ENCODE measurements around the gene DTWD1. TPM values are rescaled to one million over a fixed set of nuclear protein-coding genes. Genes with fewer than 3 reads are reported as not detected.

DTWD1 gene
- total RNA-seq, 2 experiments from 2014 or later: 21.4 to 21.9 TPM

DNA sequence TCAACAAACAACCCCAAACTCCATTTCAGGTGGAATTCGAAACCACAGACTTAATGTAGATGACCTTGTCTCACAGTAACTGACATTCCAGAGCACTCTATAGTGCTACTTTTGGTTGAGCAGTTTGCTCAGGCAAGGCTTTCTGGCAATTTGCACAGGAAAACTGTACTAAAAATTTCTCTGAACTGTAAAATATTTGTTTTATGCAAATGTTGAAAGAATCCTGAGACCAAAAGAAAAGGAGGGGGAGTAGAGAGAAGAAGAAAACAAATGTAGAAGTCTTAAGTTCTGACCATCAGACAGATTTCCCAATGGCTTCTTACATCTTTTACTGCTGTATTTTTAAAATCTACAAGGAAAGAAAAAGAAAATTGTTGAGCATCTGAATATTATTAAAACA, 53.5 kb downstream of the DTWD1 start:
- Mint-ChIP-seq H3K27me3 (peaks cover 14% of the 10 kb centered on the region), H3K27ac (no peak overlapping the region), H3K36me3 (ENCODE audit: low read depth) (no peaks in the 10 kb centered on the region), H3K4me1 (ENCODE audit: low read depth) (no peaks in the 10 kb centered on the region), H3K4me3 (no peak overlapping the region), H3K9me3 (no peaks in the 10 kb centered on the region)
- DNase-seq (no peak), ATAC-seq (no peak)
- ChIA-PET CTCF (no interaction called here), POLR2A (no interaction called here)
- intact Hi-C loops (cut with micrococcal nuclease): no loop called here
- TF ChIP-seq, protein P1, sequence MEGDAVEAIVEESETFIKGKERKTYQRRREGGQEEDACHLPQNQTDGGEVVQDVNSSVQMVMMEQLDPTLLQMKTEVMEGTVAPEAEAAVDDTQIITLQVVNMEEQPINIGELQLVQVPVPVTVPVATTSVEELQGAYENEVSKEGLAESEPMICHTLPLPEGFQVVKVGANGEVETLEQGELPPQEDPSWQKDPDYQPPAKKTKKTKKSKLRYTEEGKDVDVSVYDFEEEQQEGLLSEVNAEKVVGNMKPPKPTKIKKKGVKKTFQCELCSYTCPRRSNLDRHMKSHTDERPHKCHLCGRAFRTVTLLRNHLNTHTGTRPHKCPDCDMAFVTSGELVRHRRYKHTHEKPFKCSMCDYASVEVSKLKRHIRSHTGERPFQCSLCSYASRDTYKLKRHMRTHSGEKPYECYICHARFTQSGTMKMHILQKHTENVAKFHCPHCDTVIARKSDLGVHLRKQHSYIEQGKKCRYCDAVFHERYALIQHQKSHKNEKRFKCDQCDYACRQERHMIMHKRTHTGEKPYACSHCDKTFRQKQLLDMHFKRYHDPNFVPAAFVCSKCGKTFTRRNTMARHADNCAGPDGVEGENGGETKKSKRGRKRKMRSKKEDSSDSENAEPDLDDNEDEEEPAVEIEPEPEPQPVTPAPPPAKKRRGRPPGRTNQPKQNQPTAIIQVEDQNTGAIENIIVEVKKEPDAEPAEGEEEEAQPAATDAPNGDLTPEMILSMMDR (IDR thresholded peaks at IDR 0.05): no peak

DNA sequence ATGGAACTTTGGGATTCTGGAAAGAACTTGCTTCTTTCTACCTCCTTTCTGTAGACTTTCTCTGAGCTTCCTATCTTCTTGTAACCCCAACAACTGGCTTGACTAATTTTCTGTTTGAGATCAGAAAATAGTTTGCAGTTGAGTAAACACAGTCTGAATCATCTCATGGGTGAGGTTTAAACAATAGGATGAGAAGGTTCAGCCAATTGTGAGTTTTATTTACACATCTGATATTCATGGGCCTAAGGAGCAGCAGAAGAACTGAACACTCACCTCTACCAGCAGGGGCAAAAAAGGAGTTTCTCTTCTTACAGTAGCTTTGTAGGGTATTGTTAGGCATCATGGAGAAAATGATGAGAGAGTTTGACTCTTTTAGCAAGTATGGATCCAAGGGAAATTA, 54.2 kb downstream of the DTWD1 start:
- intact Hi-C loops (cut with micrococcal nuclease): no loop called here
- no peak overlapping the region for H3K4me3 Mint-ChIP-seq
- CTCF ChIA-PET: interaction anchor here (1.3 kb wide), 1 partner anchor 32 kb away, joined by 3 read pairs; no protein-coding TSS in a partner anchor

DNA sequence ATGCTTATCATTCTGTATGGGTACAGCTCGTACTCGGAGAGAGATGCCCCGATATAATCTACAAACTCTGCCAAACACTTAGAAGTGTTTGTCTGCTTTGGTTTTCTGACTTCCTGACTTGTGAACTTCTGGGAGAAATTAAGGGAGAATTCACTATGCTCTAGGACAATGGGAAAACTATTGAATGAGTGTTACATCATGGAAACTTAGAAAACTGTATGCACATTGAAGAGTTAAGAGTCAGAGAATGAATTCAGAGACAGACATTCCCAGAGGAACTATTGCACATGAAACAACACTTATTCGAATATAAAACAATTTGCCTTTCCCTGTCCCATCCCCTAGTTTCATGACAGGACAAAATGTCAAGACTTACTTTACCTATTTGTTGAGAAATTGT, 57.8 kb downstream of the DTWD1 start:
- TF ChIP-seq, protein P1 (IDR thresholded peaks at IDR 0.05): no peak
- no peak overlapping the region for H3K4me3 Mint-ChIP-seq
- no peaks in the 10 kb centered on the region for H3K36me3 Mint-ChIP-seq (ENCODE audit: low read depth)
- intact Hi-C loops (cut with micrococcal nuclease): no loop called here
- no peak overlapping the region for H3K27ac Mint-ChIP-seq
- no peaks in the 10 kb centered on the region for H3K4me1 Mint-ChIP-seq (ENCODE audit: low read depth)
- ChIA-PET CTCF (no interaction called here), POLR2A (no interaction called here)
- no peaks in the 10 kb centered on the region for H3K9me3 Mint-ChIP-seq
- no peak for DNase-seq
- no peak for ATAC-seq
- H3K27me3 Mint-ChIP-seq: peaks cover 10% of the 10 kb centered on the region

More for the DNA sequence above, 54.2 kb downstream of the DTWD1 start:
- DNase-seq (no peak), ATAC-seq (no peak)
- Mint-ChIP-seq H3K4me1 (ENCODE audit: low read depth) (no peaks in the 10 kb centered on the region), H3K27me3 (peaks cover 14% of the 10 kb centered on the region), H3K36me3 (ENCODE audit: low read depth) (no peaks in the 10 kb centered on the region), H3K27ac (no peak overlapping the region), H3K9me3 (no peaks in the 10 kb centered on the region)
- TF ChIP-seq, protein P1 (IDR thresholded peaks at IDR 0.05): no peak
- POLR2A ChIA-PET: no interaction called here

DNA sequence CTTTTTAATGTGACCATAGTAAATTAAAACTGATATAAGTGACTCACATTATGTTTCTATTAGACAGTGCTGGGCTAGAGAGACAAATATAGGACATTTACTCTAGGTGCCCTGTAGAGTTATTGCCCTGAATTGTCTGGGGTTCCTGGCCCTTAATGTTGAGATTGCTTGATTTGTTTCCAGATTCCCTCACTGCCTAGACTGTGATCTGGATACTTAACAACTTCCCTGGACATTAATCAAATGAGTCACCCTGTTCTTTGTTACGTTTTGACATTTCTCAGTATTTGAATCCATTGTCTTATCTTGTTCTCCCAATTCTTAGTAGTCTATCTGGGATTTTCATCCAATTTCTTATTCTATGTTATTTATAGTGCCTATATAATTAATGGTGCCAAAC, 65.8 kb downstream of the DTWD1 start:
- ATAC-seq (no peak), DNase-seq (no peak)
- POLR2A ChIA-PET: no interaction called here
- intact Hi-C loops (cut with micrococcal nuclease): no loop called here
- Mint-ChIP-seq H3K27ac (no peak overlapping the region), H3K36me3 (ENCODE audit: low read depth) (no peaks in the 10 kb centered on the region), H3K4me1 (ENCODE audit: low read depth) (no peaks in the 10 kb centered on the region), H3K4me3 (no peak overlapping the region), H3K27me3 (no peaks in the 10 kb centered on the region), H3K9me3 (no peaks in the 10 kb centered on the region)
- TF ChIP-seq, protein P1 (IDR thresholded peaks at IDR 0.05): no peak
- CTCF ChIA-PET: no interaction called here

DNA sequence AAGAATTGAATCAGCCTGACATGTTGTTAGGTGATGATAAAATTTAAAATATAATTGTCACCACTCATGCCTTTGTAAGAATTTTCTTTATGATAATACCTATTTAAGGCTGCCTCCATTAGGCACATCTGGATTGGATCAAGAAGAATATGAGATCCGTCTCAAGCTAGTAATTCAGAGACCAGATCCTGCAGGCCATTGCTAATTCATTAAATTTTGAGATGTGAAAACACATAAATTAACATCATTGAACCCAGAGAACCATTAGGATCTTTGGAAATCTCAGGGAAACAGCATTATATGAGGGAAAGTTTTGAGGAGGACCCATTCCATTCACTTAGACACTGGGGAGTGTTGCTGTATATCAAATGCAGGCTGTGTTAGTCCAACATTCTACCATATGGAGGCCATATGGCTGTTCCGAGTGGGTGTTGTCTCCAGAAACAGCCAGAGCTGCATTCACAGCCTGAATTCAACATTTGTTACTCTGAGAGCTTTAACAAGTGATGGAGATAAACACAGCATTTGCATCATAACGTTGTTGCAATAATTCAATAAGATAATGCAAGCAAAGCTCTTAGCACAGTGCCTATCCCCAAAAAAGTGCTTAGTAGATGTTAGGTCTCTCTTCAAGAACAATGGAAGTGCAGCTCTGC, 67.4 kb downstream of the DTWD1 start:
- Mint-ChIP-seq H3K27ac (no peak overlapping the region), H3K36me3 (ENCODE audit: low read depth) (no peaks in the 10 kb centered on the region), H3K4me1 (ENCODE audit: low read depth) (no peaks in the 10 kb centered on the region), H3K27me3 (no peaks in the 10 kb centered on the region), H3K4me3 (no peak overlapping the region), H3K9me3 (no peaks in the 10 kb centered on the region)
- intact Hi-C loops (cut with micrococcal nuclease): no loop called here
- ATAC-seq (no peak), DNase-seq (no peak)
- TF ChIP-seq, protein P1 (IDR thresholded peaks at IDR 0.05): no peak
- ChIA-PET POLR2A (interaction anchor here (0.9 kb wide), 1 partner anchor 31 kb away, joined by 3 read pairs; no protein-coding TSS in a partner anchor), CTCF (no interaction called here)

Data from activated CD8-positive, alpha-beta T cell treated with anti-CD3 and anti-CD28 coated beads for 36 hours (primary cell).